Panc1 (cell line): ENCODE results near the gene ULBP2. TPM values are rescaled to one million over a fixed set of nuclear protein-coding genes. Genes with fewer than 3 reads are reported as not detected.

Source experiments
- ATAC-seq: fragments of 200-7000 bp; cut with Tn5 transposase; 2 replicates; pipeline ENCODE4 v1.9.1; 2020; ENCODE audit warnings: mild to moderate bottlenecking, moderate library complexity
- BruUV-seq: library from RNA; stranded (reverse); fragments of 400-500 nt; replicated peaks from 2 replicates; lab custom pipeline; 2021; lab: Mats Ljungman, UMichigan
- CTCF ChIA-PET: fragments of 300-600 bp; sonication (Branson Sonifier 250); formaldehyde crosslinking; loops from one replicate; lab custom pipeline; 2022; ENCODE audit warnings: antibody characterized with exemption; lab: Charles Lee
- POLR2A ChIA-PET: fragments of 300-600 bp; sonication (Branson Sonifier 250); formaldehyde crosslinking; loops from one replicate; lab custom pipeline; 2022; ENCODE audit warnings: antibody characterized with exemption; lab: Charles Lee
- DNase-seq: peaks from one replicate; pipeline ENCODE4 v3.0.0-alpha.2; 2010; ENCODE audit warnings: low read depth, low spot score
- H3K27ac ChIP-seq: 2 replicates; pipeline ENCODE4 v1.5.1; 2011; ENCODE audit warnings: mild to moderate bottlenecking, low read length, inconsistent platforms
- H3K27me3 ChIP-seq: fragments of 200-500 bp; sonication (Bioruptor generic); 2 replicates; pipeline ENCODE4 v1.6.0; 2014; ENCODE audit warnings: low read length, inconsistent platforms; ENCODE audit not compliant: control insufficient read depth, insufficient read depth
- H3K36me3 ChIP-seq: fragments of 200-500 bp; sonication (Bioruptor generic); 2 replicates; pipeline ENCODE4 v1.5.1; 2014; ENCODE audit warnings: inconsistent platforms, mild to moderate bottlenecking, low read length, moderate library complexity; ENCODE audit not compliant: control insufficient read depth, insufficient read depth
- H3K4me1 ChIP-seq: 2 replicates; pipeline ENCODE4 v1.5.1; 2011; ENCODE audit warnings: inconsistent platforms, mild to moderate bottlenecking, low read length, moderate library complexity; ENCODE audit not compliant: control insufficient read depth, insufficient read depth
- H3K4me3 ChIP-seq, 2 experiments: 2 replicates each; pipeline ENCODE4 v1.5.1; 2011 to 2012; ENCODE audit warnings: low read depth in 2 of 2, low read length in 2 of 2, mild to moderate bottlenecking in 2 of 2, inconsistent platforms in 1 of 2, moderate library complexity in 1 of 2
- H3K9me3 ChIP-seq: fragments of 200-500 bp; sonication (Bioruptor generic); 2 replicates; pipeline ENCODE4 v1.5.1; 2014; ENCODE audit warnings: low read depth, mild to moderate bottlenecking, inconsistent platforms, low read length, moderate library complexity; ENCODE audit not compliant: control insufficient read depth, insufficient read depth
- CTCF ChIP-seq: fragments of 450-650 bp; IDR thresholded peaks from 2 replicates; pipeline ENCODE4 v1.5.1; 2017; ENCODE audit warnings: mild to moderate bottlenecking
- POLR2AphosphoS5 ChIP-seq: IDR thresholded peaks from 2 replicates; pipeline ENCODE4 v1.6.1; 2012; ENCODE audit warnings: mild to moderate bottlenecking, low read depth, low read length, moderate library complexity
- SIN3A ChIP-seq: IDR thresholded peaks from 2 replicates; pipeline ENCODE4 v1.6.1; 2012; ENCODE audit warnings: low read depth, mild to moderate bottlenecking, low read length, moderate library complexity, borderline replicate concordance; ENCODE audit not compliant: insufficient read depth
- TCF7L2 ChIP-seq: IDR thresholded peaks from 2 replicates; pipeline ENCODE4 v1.6.1; 2011; ENCODE audit warnings: mild to moderate bottlenecking, low read depth, low read length, inconsistent platforms
- in situ Hi-C: cut with HindIII; loops from 2 replicates; pipeline ENCODE4 v1.10.0; 2016; ENCODE audit warnings: low sequenced_read_pairs, low pct_unique_long_range_greater_than_20kb
- intact Hi-C: fragments of 100-400 bp; cut with micrococcal nuclease; formaldehyde crosslinking; loops from one replicate; pipeline ENCODE4 v1.10.0; 2022; ENCODE audit not compliant: unreplicated experiment
- total RNA-seq: library from RNA; stranded (reverse); gene quantifications from one replicate; pipeline ENCODE4 v1.2.1, GENCODE V29; 2021; ENCODE audit not compliant: unreplicated experiment
- TF ChIP-seq, protein P1 (sequence below), 2 experiments: IDR thresholded peaks; 2 replicates each; pipeline ENCODE4 v1.6.1; 2011 to 2012; ENCODE audit warnings: low read depth in 2 of 2, control low read depth in 1 of 2, low read length in 1 of 2, mild to moderate bottlenecking in 1 of 2, moderate library complexity in 1 of 2; ENCODE audit not compliant: insufficient read depth in 1 of 2

ULBP2 gene
- total RNA-seq, 1 experiment from 2014 or later, result 0.69 TPM

DNA sequence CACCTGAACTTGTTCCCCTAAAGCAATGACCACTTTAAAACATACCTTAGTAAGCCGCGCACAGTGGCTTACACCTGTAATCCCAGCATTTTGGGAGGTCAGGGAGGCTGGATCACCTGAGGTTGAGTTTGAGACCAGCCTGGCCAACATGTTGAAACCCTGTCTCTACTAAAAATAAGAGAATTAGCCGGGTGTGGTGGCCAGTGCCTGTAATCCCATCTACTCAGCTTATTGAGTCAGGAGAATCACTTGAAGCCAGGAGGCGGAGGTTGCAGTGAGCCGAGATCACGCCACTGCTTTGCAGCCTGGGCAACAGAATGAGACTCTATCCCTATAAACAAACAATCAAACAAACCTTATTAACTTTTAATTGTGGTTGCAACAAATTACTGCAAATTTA lies 42.3 kb upstream of the ULBP2 start:
- no peak overlapping the region for H3K4me3 ChIP-seq
- BruUV-seq, result no TSS peak
- H3K4me1 ChIP-seq, result peaks cover 38% of the 10 kb centered on the region
- no peak for TF ChIP-seq CTCF
- TF ChIP-seq POLR2AphosphoS5, result no peak
- TF ChIP-seq SIN3A, result no peak
- TF ChIP-seq, protein P1, sequence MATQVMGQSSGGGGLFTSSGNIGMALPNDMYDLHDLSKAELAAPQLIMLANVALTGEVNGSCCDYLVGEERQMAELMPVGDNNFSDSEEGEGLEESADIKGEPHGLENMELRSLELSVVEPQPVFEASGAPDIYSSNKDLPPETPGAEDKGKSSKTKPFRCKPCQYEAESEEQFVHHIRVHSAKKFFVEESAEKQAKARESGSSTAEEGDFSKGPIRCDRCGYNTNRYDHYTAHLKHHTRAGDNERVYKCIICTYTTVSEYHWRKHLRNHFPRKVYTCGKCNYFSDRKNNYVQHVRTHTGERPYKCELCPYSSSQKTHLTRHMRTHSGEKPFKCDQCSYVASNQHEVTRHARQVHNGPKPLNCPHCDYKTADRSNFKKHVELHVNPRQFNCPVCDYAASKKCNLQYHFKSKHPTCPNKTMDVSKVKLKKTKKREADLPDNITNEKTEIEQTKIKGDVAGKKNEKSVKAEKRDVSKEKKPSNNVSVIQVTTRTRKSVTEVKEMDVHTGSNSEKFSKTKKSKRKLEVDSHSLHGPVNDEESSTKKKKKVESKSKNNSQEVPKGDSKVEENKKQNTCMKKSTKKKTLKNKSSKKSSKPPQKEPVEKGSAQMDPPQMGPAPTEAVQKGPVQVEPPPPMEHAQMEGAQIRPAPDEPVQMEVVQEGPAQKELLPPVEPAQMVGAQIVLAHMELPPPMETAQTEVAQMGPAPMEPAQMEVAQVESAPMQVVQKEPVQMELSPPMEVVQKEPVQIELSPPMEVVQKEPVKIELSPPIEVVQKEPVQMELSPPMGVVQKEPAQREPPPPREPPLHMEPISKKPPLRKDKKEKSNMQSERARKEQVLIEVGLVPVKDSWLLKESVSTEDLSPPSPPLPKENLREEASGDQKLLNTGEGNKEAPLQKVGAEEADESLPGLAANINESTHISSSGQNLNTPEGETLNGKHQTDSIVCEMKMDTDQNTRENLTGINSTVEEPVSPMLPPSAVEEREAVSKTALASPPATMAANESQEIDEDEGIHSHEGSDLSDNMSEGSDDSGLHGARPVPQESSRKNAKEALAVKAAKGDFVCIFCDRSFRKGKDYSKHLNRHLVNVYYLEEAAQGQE (IDR thresholded peaks at IDR 0.05; ENCODE audit: insufficient read depth in 1 of 2, low read depth in 2 of 2, low read length in 1 of 2), result no peak
- TF ChIP-seq TCF7L2, result no peak
- H3K9me3 ChIP-seq, result no peaks in the 10 kb centered on the region
- no peaks in the 10 kb centered on the region for H3K36me3 ChIP-seq
- CTCF ChIA-PET, result no interaction called here
- DNase-seq (no peak), ATAC-seq (no peak)
- in situ Hi-C loops (no loop called here), intact Hi-C loops (no loop called here)
- POLR2A ChIA-PET, result interaction anchor here (0.6 kb wide), 1 partner anchor 333 kb away, joined by 4 read pairs; the partner anchor contains the start of gene GINM1
- no peaks in the 10 kb centered on the region for H3K27me3 ChIP-seq
- no peak overlapping the region for H3K27ac ChIP-seq

- POLR2A ChIA-PET, result interaction anchor here (0.6 kb wide), 1 partner anchor 334 kb away, joined by 4 read pairs; the partner anchor contains the start of gene GINM1
- no TSS peak for BruUV-seq
- intact Hi-C loops, result no loop called here
- in situ Hi-C loops, result no loop called here
- CTCF ChIA-PET, result no interaction called here
- no peak for ATAC-seq
- Histone ChIP-seq H3K4me1 (peaks cover 32% of the 10 kb centered on the region), H3K4me3 (no peak overlapping the region), H3K9me3 (no peaks in the 10 kb centered on the region), H3K27me3 (no peaks in the 10 kb centered on the region), H3K36me3 (no peaks in the 10 kb centered on the region), H3K27ac (no peak overlapping the region)
- no peak for DNase-seq
- TF ChIP-seq SIN3A (no peak), POLR2AphosphoS5 (no peak), TCF7L2 (no peak), CTCF (no peak)
- TF ChIP-seq, protein P1 (IDR thresholded peaks at IDR 0.05; ENCODE audit: insufficient read depth in 1 of 2, low read depth in 2 of 2, low read length in 1 of 2), result no peak
Measured at GRCh38 chr6:149899926-149900619, 41.7 kb upstream of the ULBP2 start.
